Suprapubic skin (tissue), 4 donors: Measurements from ENCODE around the gene DGCR6.

Experiments used
- EP300 ChIP-seq: sonication (generic); formaldehyde crosslinking; IDR thresholded peaks from one replicate; pipeline ENCODE4 v1.6.1; 2017; ENCODE audit warnings: antibody characterized with exemption
- POLR2A ChIP-seq, 2 donors: fragments of 450-650 bp; IDR thresholded peaks; one replicate each; pipeline ENCODE4 v1.6.1; 2017; ENCODE audit warnings: antibody characterized with exemption in 2 of 2, mild to moderate bottlenecking in 2 of 2, moderate library complexity in 2 of 2
- POLR2AphosphoS5 ChIP-seq, 3 donors: sonication (generic); formaldehyde crosslinking; IDR thresholded peaks; one replicate each; pipeline ENCODE4 v1.6.1; 2017; ENCODE audit warnings: antibody characterized with exemption in 3 of 3
- TF ChIP-seq, protein P1 (sequence below), 2 donors: fragments of 200-600 bp in 1 of 2; fragments of 450-650 bp in 1 of 2; sonication (generic) in 1 of 2; IDR thresholded peaks; one replicate each; pipeline ENCODE4 v1.5.1; 2016 to 2019; ENCODE audit warnings: antibody characterized with exemption in 2 of 2, mild to moderate bottlenecking in 1 of 2, moderate library complexity in 1 of 2

DNA sequence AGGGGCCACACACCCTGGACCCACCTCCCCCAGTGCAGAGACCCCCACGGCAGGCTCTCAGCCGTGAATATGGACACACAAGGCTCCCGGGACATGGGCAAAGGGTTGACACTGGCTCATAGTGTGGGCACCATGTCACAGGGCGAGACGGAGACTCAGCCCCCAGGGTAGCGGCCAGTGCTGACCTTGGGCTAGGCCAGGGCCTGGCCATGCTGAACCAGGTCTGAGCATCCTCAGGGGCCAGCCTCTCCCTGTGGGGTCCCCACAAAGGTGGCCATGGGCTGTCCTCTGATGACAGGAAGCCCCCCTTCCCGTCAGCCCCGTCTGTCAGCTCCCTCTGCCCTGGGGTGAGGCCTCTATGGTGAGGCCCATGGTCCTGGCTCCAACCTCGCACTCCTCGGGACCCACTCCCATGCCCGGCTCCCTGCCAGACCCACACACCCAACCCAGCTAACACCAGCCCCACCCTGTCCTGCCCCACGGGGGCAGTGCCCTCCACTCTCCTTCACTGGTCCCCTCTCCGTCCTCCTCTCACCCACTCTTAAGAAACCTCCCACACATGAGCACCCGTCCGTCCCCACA lies 49.0 kb downstream of the DGCR6 start:
- TF ChIP-seq, protein P1, sequence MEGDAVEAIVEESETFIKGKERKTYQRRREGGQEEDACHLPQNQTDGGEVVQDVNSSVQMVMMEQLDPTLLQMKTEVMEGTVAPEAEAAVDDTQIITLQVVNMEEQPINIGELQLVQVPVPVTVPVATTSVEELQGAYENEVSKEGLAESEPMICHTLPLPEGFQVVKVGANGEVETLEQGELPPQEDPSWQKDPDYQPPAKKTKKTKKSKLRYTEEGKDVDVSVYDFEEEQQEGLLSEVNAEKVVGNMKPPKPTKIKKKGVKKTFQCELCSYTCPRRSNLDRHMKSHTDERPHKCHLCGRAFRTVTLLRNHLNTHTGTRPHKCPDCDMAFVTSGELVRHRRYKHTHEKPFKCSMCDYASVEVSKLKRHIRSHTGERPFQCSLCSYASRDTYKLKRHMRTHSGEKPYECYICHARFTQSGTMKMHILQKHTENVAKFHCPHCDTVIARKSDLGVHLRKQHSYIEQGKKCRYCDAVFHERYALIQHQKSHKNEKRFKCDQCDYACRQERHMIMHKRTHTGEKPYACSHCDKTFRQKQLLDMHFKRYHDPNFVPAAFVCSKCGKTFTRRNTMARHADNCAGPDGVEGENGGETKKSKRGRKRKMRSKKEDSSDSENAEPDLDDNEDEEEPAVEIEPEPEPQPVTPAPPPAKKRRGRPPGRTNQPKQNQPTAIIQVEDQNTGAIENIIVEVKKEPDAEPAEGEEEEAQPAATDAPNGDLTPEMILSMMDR (IDR thresholded peaks at IDR 0.05), result no peak
- no peak for TF ChIP-seq POLR2AphosphoS5 (IDR thresholded peaks at IDR 0.05)
- TF ChIP-seq POLR2A (IDR thresholded peaks at IDR 0.05), result no peak
- TF ChIP-seq EP300, result no peak
